ENCODE results near the gene FAM53B. TPM values are rescaled to one million over a fixed set of nuclear protein-coding genes. Genes with fewer than 3 reads are reported as not detected.

FAM53B gene
- total RNA-seq, 1 experiment from 2014 or later: 14.9 TPM

DNA sequence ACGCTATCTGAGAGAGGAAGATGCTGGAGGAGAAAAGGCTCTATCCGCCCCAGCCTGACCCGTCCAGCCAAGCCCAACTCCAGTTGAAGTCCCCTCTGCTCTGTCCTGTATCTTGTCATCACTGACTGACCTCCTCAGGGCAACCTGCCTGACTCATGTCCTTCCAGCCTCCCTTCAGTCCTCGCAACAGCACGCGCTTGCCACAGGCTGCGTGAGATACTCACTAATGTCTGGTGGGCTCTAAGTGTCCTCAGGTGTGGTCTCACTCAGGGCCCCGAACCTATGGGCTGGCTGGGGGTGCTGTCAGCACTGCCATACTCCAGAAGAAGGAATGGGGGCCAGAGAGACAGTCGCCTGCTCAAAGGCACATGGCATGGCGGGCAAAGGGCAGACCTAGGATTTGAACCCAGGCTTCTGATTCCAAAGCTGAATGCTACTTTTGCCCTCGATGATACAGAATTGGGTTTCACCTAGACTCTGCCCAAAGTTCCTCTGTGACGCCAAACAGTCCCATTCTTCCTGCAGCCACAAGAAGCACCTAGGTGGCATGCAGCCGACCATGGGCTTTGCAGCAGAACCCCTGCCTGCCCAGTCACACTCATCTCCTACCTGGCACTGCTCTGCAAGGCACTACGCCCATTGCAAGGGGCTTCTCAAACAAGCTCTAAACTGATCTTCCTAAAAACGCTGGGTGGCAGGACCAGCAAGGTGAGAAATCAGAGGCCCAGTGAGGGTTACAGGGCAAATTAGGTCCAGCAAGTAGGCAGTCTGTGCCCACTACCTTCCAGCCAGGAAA, 8.5 kb downstream of the FAM53B start:
- no TSS peak for BruUV-seq (replicated peaks)
- intact Hi-C loops (cut with micrococcal nuclease): no loop called here
- CTCF ChIA-PET: interaction anchor here (0.7 to 1.3 kb wide), 4 partner anchors 11 to 81 kb away, joined by 3 to 4 read pairs (median 4); no protein-coding TSS in a partner anchor
- Mint-ChIP-seq H3K9me3 (ENCODE audit: unreplicated experiment) (no peaks in the 10 kb centered on the region), H3K27ac (ENCODE audit: low read depth, unreplicated experiment) (peak overlapping the region; percentile 77), H3K4me3 (ENCODE audit: unreplicated experiment) (peak overlapping the region; percentile 30), H3K36me3 (ENCODE audit: insufficient read depth, unreplicated experiment) (peaks cover 20% of the 10 kb centered on the region), H3K27me3 (ENCODE audit: insufficient read depth, unreplicated experiment) (no peaks in the 10 kb centered on the region), H3K4me1 (ENCODE audit: insufficient read depth, unreplicated experiment) (peaks cover 54% of the 10 kb centered on the region)
- POLR2A ChIA-PET: interaction anchor here (0.5 to 2.6 kb wide), 5 partner anchors 9 to 181 kb away, joined by 3 to 14 read pairs (median 4); no protein-coding TSS in a partner anchor
- no peak for DNase-seq (ENCODE audit: unreplicated experiment)
- TF ChIP-seq, protein P1, sequence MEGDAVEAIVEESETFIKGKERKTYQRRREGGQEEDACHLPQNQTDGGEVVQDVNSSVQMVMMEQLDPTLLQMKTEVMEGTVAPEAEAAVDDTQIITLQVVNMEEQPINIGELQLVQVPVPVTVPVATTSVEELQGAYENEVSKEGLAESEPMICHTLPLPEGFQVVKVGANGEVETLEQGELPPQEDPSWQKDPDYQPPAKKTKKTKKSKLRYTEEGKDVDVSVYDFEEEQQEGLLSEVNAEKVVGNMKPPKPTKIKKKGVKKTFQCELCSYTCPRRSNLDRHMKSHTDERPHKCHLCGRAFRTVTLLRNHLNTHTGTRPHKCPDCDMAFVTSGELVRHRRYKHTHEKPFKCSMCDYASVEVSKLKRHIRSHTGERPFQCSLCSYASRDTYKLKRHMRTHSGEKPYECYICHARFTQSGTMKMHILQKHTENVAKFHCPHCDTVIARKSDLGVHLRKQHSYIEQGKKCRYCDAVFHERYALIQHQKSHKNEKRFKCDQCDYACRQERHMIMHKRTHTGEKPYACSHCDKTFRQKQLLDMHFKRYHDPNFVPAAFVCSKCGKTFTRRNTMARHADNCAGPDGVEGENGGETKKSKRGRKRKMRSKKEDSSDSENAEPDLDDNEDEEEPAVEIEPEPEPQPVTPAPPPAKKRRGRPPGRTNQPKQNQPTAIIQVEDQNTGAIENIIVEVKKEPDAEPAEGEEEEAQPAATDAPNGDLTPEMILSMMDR (IDR thresholded peaks at IDR 0.05; ENCODE audit: unreplicated experiment): no peak

DNA sequence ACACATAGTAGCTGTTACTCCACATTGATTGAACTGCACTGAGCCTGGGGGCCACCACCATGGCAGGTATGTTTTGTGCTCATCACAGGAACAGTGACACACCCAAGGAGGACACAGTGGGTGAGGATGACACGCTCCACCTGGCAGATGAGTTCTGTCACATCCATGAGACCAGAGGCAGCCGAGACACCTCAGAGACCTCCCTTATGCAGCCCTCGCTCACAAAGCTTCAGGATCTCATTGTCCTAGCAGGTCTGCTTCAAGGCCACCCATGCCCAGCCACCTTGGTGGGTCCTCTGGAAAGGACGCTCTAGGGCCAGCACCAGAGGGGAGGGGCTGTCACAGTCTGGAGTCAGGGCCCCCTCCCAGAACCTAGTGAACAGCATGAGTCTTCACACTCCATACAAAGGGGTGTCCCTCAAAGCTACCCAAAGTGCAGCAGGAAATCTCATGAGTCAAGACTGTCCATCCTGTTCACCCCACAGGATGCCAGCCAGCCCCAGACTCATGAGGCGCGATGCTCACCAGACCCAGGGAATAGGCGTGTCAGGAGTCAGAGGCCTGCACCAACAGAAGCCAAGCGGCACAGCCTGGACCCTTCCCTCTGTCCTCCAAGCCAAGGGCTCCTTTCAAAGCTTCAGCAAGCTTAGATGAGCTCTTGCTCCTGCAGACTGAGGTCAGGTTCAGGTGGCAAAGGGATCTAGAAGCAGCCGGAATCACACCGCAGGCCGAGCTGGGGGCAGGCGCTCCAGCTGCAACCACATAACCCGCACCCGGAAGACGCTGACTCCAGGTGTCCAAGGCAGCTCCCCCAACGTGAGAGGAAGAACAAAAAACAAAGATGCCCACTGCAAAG, 9.6 kb downstream of the FAM53B start:
- no TSS peak for BruUV-seq (replicated peaks)
- Mint-ChIP-seq H3K27ac (ENCODE audit: low read depth, unreplicated experiment) (peak overlapping the region; percentile 88), H3K27me3 (ENCODE audit: insufficient read depth, unreplicated experiment) (no peaks in the 10 kb centered on the region), H3K4me3 (ENCODE audit: unreplicated experiment) (no peak overlapping the region), H3K4me1 (ENCODE audit: insufficient read depth, unreplicated experiment) (peaks cover 43% of the 10 kb centered on the region), H3K36me3 (ENCODE audit: insufficient read depth, unreplicated experiment) (peaks cover 20% of the 10 kb centered on the region), H3K9me3 (ENCODE audit: unreplicated experiment) (no peaks in the 10 kb centered on the region)
- ChIA-PET CTCF (interaction anchor here (0.6 to 1.6 kb wide), 7 partner anchors 9 to 204 kb away, joined by 3 to 12 read pairs (median 3); no protein-coding TSS in a partner anchor), POLR2A (interaction anchor here (0.5 to 1.6 kb wide), 4 partner anchors 10 to 183 kb away, joined by 3 to 8 read pairs (median 4); no protein-coding TSS in a partner anchor)
- TF ChIP-seq, protein P1 (IDR thresholded peaks at IDR 0.05; ENCODE audit: unreplicated experiment): no peak
- intact Hi-C loops (cut with micrococcal nuclease): no loop called here
- DNase-seq (ENCODE audit: unreplicated experiment): no peak

DNA sequence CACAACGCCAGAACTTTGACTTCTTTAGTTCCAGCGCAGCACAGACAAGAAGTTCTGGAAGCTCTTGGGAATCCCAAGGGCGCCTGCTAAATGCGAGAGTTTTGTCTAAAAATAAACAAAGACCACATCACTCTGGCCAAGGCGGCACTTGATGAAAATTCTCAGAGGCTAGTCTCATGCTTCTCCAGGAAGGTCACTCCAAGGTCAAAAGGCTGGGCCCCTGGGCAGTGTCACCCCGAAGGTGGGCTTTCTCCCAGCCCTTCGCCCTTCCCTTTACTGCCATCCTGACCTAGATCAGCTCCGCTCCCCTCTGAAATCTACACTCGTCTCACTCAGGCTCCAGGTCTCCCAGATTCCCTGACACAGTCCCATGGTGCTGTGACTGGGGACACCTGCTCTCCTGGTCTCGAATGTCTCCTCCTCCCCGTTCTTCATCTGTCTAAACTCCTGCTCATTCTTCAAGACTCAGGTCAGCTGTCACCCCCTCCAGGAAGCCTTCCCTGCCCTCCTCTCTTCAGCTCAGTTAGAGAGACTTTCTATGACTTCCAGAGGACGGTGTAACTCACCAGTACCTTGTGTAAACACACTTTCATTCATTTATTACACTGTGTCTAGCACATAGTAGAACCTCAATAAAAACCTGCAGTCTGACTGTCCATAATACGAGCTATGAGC, 10.5 kb downstream of the FAM53B start:
- H3K4me3 Mint-ChIP-seq (ENCODE audit: unreplicated experiment): no peak overlapping the region
- peaks cover 37% of the 10 kb centered on the region for H3K4me1 Mint-ChIP-seq (ENCODE audit: insufficient read depth, unreplicated experiment)
- ChIA-PET POLR2A (interaction anchor here (0.6 to 1.6 kb wide), 5 partner anchors 8 to 1797 kb away, joined by 3 to 8 read pairs (median 4); no protein-coding TSS in a partner anchor), CTCF (interaction anchor here (0.6 to 1.6 kb wide), 7 partner anchors 8 to 207 kb away, joined by 3 to 12 read pairs (median 4); no protein-coding TSS in a partner anchor)
- TF ChIP-seq, protein P1 (IDR thresholded peaks at IDR 0.05; ENCODE audit: unreplicated experiment): no peak
- DNase-seq (ENCODE audit: unreplicated experiment): no peak
- intact Hi-C loops (cut with micrococcal nuclease): no loop called here
- peaks cover 20% of the 10 kb centered on the region for H3K36me3 Mint-ChIP-seq (ENCODE audit: insufficient read depth, unreplicated experiment)
- no peaks in the 10 kb centered on the region for H3K27me3 Mint-ChIP-seq (ENCODE audit: insufficient read depth, unreplicated experiment)
- no peaks in the 10 kb centered on the region for H3K9me3 Mint-ChIP-seq (ENCODE audit: unreplicated experiment)
- peak overlapping the region; percentile 88 for H3K27ac Mint-ChIP-seq (ENCODE audit: low read depth, unreplicated experiment)
- BruUV-seq (replicated peaks): no TSS peak

All from MCF 10A (cell line).